Activated CD8-positive, alpha-beta T cell treated with anti-CD3 and anti-CD28 coated beads, Interleukin-2, amount 10 ng/mL, durations not matched to agents 7 days and 5 days (primary cell): Measurements from ENCODE around the gene ARHGEF16. TPM values are rescaled to one million over a fixed set of nuclear protein-coding genes. Genes with fewer than 3 reads are reported as not detected.

Experiments
- ATAC-seq: fragments of 150-1000 bp; cut with Tn5 transposase; one replicate; pipeline ENCODE4 v1.10.0; 2021; ENCODE audit warnings: moderate library complexity
- CTCF ChIA-PET: fragments of 350-600 bp; sonication (Branson Sonifier 250); formaldehyde crosslinking; loops from one replicate; lab custom pipeline; 2021; ENCODE audit warnings: antibody characterized with exemption; lab: Charles Lee
- POLR2A ChIA-PET: fragments of 350-600 bp; sonication (Branson Sonifier 250); formaldehyde crosslinking; loops from one replicate; lab custom pipeline; 2021; ENCODE audit warnings: antibody characterized with exemption; lab: Charles Lee
- DNase-seq: peaks from one replicate; pipeline ENCODE4 v3.0.0-alpha.2; 2020
- H3K27ac Mint-ChIP-seq: one replicate; pipeline ENCODE4 v1.8.0; 2021; ENCODE audit warnings: mild to moderate bottlenecking, mixed read lengths
- H3K27me3 Mint-ChIP-seq: one replicate; pipeline ENCODE4 v1.8.0; 2021; ENCODE audit warnings: low read depth, mixed read lengths
- H3K36me3 Mint-ChIP-seq: one replicate; pipeline ENCODE4 v1.8.0; 2021; ENCODE audit warnings: low read depth, mixed read lengths
- H3K4me1 Mint-ChIP-seq: one replicate; pipeline ENCODE4 v1.8.0; 2021; ENCODE audit warnings: low read depth, mixed read lengths
- H3K4me3 Mint-ChIP-seq: one replicate; pipeline ENCODE4 v1.8.0; 2021; ENCODE audit warnings: mild to moderate bottlenecking, mixed read lengths
- H3K9me3 Mint-ChIP-seq: one replicate; pipeline ENCODE4 v1.8.0; 2022; ENCODE audit warnings: mixed read lengths; ENCODE audit not compliant: insufficient read depth
- total RNA-seq, 2 experiments: library from RNA; stranded (reverse); gene quantifications; one replicate each; pipeline ENCODE4 v1.2.3, GENCODE V29; 2021

ARHGEF16 gene
- total RNA-seq, 2 experiments from 2014 or later = not detected

GRCh38 chr1:3469104-3469848 lies 14.8 kb downstream of the ARHGEF16 start:
- ATAC-seq (no peak), DNase-seq (no peak)
- no peaks in the 10 kb centered on the region for H3K4me1 Mint-ChIP-seq
- ChIA-PET CTCF (no interaction called here), POLR2A (no interaction called here)
- H3K27ac Mint-ChIP-seq = no peak overlapping the region
- H3K27me3 Mint-ChIP-seq = no peaks in the 10 kb centered on the region
- H3K36me3 Mint-ChIP-seq = no peaks in the 10 kb centered on the region
- H3K9me3 Mint-ChIP-seq = no peaks in the 10 kb centered on the region
- H3K4me3 Mint-ChIP-seq = no peak overlapping the region

- no peaks in the 10 kb centered on the region for H3K9me3 Mint-ChIP-seq
- no peak for DNase-seq
- ATAC-seq = no peak
- no peak overlapping the region for H3K4me3 Mint-ChIP-seq
- ChIA-PET POLR2A (no interaction called here), CTCF (no interaction called here)
- no peak overlapping the region for H3K27ac Mint-ChIP-seq
- no peaks in the 10 kb centered on the region for H3K36me3 Mint-ChIP-seq
- no peaks in the 10 kb centered on the region for H3K4me1 Mint-ChIP-seq
- H3K27me3 Mint-ChIP-seq = no peaks in the 10 kb centered on the region
These were observed 15.6 kb downstream of the ARHGEF16 start for GRCh38 chr1:3469849-3470649.

GRCh38 chr1:3470650-3471355 lies 16.3 kb downstream of the ARHGEF16 start:
- no peak for DNase-seq
- H3K27ac Mint-ChIP-seq = no peak overlapping the region
- no peaks in the 10 kb centered on the region for H3K4me1 Mint-ChIP-seq
- no peaks in the 10 kb centered on the region for H3K9me3 Mint-ChIP-seq
- ChIA-PET CTCF (no interaction called here), POLR2A (interaction anchor here (0.6 kb wide), 1 partner anchor 295 kb away, joined by 8 read pairs; no protein-coding TSS in a partner anchor)
- no peak for ATAC-seq
- H3K36me3 Mint-ChIP-seq = no peaks in the 10 kb centered on the region
- H3K4me3 Mint-ChIP-seq = no peak overlapping the region
- H3K27me3 Mint-ChIP-seq = no peaks in the 10 kb centered on the region

- Mint-ChIP-seq H3K36me3 (no peaks in the 10 kb centered on the region), H3K4me3 (no peak overlapping the region), H3K27ac (no peak overlapping the region), H3K9me3 (no peaks in the 10 kb centered on the region), H3K27me3 (no peaks in the 10 kb centered on the region), H3K4me1 (no peaks in the 10 kb centered on the region)
- DNase-seq (no peak), ATAC-seq (no peak)
- ChIA-PET CTCF (no interaction called here), POLR2A (interaction anchor here (0.6 kb wide), 1 partner anchor 294 kb away, joined by 8 read pairs; no protein-coding TSS in a partner anchor)
These were observed 17.1 kb downstream of the ARHGEF16 start for GRCh38 chr1:3471356-3472087.

- no peaks in the 10 kb centered on the region for H3K9me3 Mint-ChIP-seq
- DNase-seq = no peak
- no peak overlapping the region for H3K27ac Mint-ChIP-seq
- POLR2A ChIA-PET = no interaction called here
- H3K36me3 Mint-ChIP-seq = no peaks in the 10 kb centered on the region
- no peaks in the 10 kb centered on the region for H3K4me1 Mint-ChIP-seq
- CTCF ChIA-PET = no interaction called here
- ATAC-seq = no peak
- H3K27me3 Mint-ChIP-seq = no peaks in the 10 kb centered on the region
- H3K4me3 Mint-ChIP-seq = no peak overlapping the region
These were observed 17.8 kb downstream of the ARHGEF16 start for GRCh38 chr1:3472088-3472850.

GRCh38 chr1:3472906-3473305 lies 18.4 kb downstream of the ARHGEF16 start:
- H3K27me3 Mint-ChIP-seq = no peaks in the 10 kb centered on the region
- no peak for DNase-seq
- no peaks in the 10 kb centered on the region for H3K4me1 Mint-ChIP-seq
- H3K27ac Mint-ChIP-seq = no peak overlapping the region
- no peak for ATAC-seq
- H3K4me3 Mint-ChIP-seq = no peak overlapping the region
- H3K9me3 Mint-ChIP-seq = no peaks in the 10 kb centered on the region
- H3K36me3 Mint-ChIP-seq = no peaks in the 10 kb centered on the region
- POLR2A ChIA-PET = no interaction called here
- CTCF ChIA-PET = no interaction called here

GRCh38 chr1:3473381-3473844 lies 18.9 kb downstream of the ARHGEF16 start:
- ATAC-seq (no peak), DNase-seq (no peak)
- H3K27me3 Mint-ChIP-seq = no peaks in the 10 kb centered on the region
- H3K4me3 Mint-ChIP-seq = no peak overlapping the region
- H3K9me3 Mint-ChIP-seq = no peaks in the 10 kb centered on the region
- no peaks in the 10 kb centered on the region for H3K36me3 Mint-ChIP-seq
- no peaks in the 10 kb centered on the region for H3K4me1 Mint-ChIP-seq
- ChIA-PET CTCF (no interaction called here), POLR2A (no interaction called here)
- no peak overlapping the region for H3K27ac Mint-ChIP-seq

- DNase-seq (no peak), ATAC-seq (no peak)
- Mint-ChIP-seq H3K9me3 (no peaks in the 10 kb centered on the region), H3K4me3 (no peak overlapping the region), H3K27ac (no peak overlapping the region), H3K27me3 (no peaks in the 10 kb centered on the region), H3K4me1 (no peaks in the 10 kb centered on the region), H3K36me3 (no peaks in the 10 kb centered on the region)
- ChIA-PET POLR2A (no interaction called here), CTCF (no interaction called here)
These were observed 19.6 kb downstream of the ARHGEF16 start for GRCh38 chr1:3474016-3474415.

GRCh38 chr1:3474421-3474820 lies 20.0 kb downstream of the ARHGEF16 start:
- ATAC-seq (no peak), DNase-seq (no peak)
- H3K4me1 Mint-ChIP-seq = no peaks in the 10 kb centered on the region
- no peaks in the 10 kb centered on the region for H3K36me3 Mint-ChIP-seq
- no peak overlapping the region for H3K4me3 Mint-ChIP-seq
- no peaks in the 10 kb centered on the region for H3K27me3 Mint-ChIP-seq
- no peak overlapping the region for H3K27ac Mint-ChIP-seq
- H3K9me3 Mint-ChIP-seq = no peaks in the 10 kb centered on the region
- CTCF ChIA-PET = no interaction called here
- POLR2A ChIA-PET = no interaction called here

- Mint-ChIP-seq H3K4me3 (no peak overlapping the region), H3K36me3 (no peaks in the 10 kb centered on the region), H3K4me1 (no peaks in the 10 kb centered on the region), H3K27me3 (no peaks in the 10 kb centered on the region), H3K9me3 (no peaks in the 10 kb centered on the region), H3K27ac (no peak overlapping the region)
- DNase-seq (no peak), ATAC-seq (no peak)
- CTCF ChIA-PET = no interaction called here
- POLR2A ChIA-PET = no interaction called here
These were observed 21.5 kb downstream of the ARHGEF16 start for GRCh38 chr1:3475839-3476573.
